Right renal cortex interstitium (tissue), 3 donors: ENCODE data around the gene TTC7B. TPM values are rescaled to one million over a fixed set of nuclear protein-coding genes. Genes with fewer than 3 reads are reported as not detected.

Experiments
- DNase-seq, 3 donors: peaks; one replicate each; pipeline ENCODE4 v3.0.0-alpha.2; 2013; ENCODE audit warnings: low read depth in 3 of 3, low spot score in 2 of 3
- polyA plus RNA-seq, 3 donors: library from polyadenylated mRNA; unstranded; fragments of 120-200 nt; gene quantifications; one replicate each; pipeline ENCODE4 v1.2.1, GENCODE V29; 2013; ENCODE audit not compliant: insufficient read length in 3 of 3

TTC7B gene
- polyA plus RNA-seq, 3 donors, result 45.1 to 51.3 (median 45.2) TPM

- DNase-seq, result no peak
These were observed 72.8 kb downstream of the TTC7B start for GRCh38 chr14:90743425-90743824.

DNA sequence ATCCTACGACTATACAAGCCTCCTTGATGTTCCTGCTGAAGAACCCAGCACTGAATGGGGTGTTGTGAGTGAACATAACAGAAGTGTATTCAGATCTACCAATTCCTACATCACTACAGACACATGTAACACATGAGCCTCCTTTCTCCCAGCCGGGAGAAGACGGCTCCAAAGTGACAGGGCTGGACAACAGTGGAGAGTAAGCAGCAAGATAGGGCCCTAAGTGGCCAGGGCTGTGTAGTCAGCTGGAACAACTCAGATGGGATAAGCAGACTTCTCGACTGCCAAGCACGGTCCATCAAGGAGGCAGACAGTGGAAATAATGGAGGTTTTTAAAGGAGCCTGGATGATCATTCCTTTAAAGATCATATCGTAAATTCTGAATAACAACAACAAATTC lies 73.5 kb downstream of the TTC7B start:
- DNase-seq, result no peak

DNA sequence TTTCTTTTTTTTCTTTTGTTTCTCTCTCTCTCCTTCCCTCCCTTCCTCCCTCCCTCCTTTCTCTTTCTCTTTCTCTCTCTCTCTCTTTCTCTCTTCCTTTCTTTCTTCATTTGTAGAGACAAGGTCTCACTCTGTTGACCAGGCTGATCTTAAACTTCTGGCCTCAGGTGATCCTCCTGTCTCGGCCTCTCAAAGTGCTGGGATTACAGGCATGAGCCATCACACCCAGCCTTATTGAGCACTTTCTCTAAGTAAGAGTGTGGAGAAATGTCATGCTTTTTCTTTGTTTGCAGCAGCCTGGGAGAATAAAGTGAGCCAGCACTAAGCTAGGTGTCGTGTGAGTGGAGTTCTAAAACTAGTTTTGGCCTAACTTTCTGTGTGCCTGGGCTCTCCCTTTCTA lies 74.0 kb downstream of the TTC7B start:
- no peak for DNase-seq

GRCh38 chr14:90741682-90741946 lies 74.6 kb downstream of the TTC7B start:
- no peak for DNase-seq

DNA sequence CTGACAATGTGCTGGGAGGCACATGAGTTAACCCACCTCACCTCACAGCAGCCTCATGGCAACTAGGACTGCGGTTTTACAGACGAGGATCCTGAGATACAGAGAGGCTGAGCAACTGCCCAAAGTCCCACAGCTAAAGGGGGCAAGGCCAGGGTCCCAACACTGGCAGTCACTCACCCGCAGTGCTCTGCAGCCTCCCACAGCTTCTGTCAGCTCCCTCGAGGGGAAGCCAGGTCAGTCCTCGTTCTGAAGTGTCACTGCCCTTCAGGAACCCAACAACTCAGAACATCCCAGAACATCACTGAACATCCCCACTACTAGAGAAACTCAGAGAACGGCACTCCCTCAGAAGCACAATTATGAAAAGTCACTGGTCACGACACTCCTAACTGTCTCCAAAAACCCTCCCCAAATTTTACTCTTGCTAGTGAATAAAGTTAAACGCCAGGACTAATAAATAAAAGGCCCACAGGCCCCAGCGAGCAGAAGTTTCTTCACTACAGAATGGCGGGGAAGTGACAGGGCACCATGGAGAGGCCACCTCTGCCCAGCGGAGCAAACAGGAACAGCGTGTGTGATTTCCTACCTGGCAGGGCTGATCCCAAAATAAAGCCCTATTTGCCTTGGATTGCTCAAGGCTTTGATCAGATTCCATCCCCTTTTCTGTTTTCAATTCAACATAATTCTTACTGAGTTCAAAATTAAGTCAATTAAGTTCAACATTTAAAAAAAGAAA lies 75.1 kb downstream of the TTC7B start:
- DNase-seq, result no peak

GRCh38 chr14:90740081-90740480 lies 76.1 kb downstream of the TTC7B start:
- no peak for DNase-seq

DNA sequence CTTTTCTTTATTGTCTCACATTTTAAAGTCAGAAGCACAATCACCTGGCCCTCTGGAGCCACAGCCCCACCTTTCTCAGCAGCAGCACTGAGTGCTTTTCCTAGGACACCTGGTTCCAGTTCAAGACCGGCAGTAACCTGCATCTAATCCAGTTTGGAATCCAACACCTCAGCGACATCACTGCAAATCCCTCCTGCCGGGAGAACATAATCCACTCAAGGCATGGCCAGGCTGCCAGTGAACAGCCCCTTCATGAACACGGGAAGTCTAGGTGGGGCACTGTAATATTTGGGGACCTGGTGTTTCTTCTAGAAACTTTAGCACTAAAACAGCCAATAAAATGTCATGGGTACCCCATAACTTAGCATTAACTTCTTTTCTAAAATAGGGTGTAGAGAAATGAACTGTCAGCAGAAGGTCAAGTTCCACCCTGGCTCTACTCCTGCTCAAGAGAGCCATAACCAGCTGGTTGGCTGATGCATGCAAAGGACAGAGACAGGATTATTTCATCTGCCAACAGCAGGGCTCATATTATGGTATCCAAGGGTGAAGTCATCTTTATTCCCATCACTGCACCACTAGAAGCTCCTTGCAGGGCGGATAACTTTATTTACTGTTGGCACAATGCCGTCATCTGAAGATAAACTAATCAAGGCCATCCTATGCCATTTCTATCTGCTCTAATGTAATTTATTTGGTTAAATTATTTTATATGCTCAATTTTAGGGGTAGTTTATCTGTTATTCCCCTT lies 76.7 kb downstream of the TTC7B start:
- no peak for DNase-seq

GRCh38 chr14:90733139-90733808 lies 83.0 kb downstream of the TTC7B start:
- no peak for DNase-seq

DNA sequence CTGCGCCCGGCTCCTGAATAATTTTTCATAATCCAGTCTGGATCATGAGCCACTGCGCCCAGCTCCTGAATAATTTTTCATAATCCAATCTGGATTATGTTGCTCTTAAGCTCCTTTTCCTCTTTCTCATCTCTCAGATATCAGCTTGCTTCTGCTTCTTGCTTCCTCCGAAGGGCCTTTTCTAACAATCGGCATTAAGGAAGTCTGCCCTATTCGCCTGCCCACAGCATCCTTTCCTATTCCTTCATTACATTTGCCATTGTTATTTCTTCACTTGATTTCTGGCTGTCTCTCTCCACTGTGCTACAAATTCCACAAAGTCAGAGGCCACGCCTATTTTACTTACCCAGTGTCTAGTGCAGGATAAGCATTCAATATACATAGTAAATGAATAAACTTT lies 83.5 kb downstream of the TTC7B start:
- no peak for DNase-seq

DNA sequence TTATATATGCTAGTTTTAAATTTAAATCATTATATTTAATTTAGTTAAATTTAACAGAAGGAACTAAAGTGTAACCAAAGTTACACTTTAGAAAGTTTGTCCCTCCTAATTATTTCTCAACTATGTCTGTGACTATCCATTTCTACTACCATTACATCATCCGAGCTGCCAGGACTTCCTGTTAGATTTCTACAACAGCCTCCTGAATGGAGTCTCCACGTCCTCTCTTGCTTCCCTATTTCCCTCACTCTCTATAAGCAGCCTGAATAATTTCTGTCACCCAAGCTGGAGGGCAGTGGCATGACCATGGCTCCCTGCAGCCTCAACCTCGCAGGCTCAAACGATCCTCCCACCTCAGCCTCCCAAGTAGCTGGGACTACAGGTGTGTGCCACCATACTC lies 84.1 kb downstream of the TTC7B start:
- no peak for DNase-seq

- DNase-seq, result no peak
These were observed 84.7 kb downstream of the TTC7B start for GRCh38 chr14:90731487-90731886.

- DNase-seq, result no peak
These were observed 85.9 kb downstream of the TTC7B start for GRCh38 chr14:90730206-90730766.

DNA sequence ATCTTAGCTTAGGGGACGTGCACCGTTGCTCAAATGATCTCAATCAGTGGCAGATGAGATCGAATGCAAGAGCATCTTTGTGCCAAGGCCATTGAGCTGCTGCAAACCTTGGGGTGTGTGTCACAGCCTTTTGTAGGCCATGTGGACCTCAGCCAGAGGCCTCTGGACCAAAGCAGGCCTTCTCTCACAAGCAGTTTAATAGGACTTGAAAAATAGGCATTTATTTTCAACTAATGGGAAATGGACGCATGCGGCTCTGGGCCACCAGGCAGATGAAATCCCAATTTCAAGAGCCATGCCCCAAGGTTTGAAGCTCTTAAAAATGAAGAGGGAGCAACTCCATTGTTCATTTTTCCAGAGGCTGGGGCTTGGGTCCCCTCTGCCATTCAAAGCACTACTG lies 87.3 kb downstream of the TTC7B start:
- DNase-seq, result no peak

- no peak for DNase-seq
These were observed 89.1 kb downstream of the TTC7B start for GRCh38 chr14:90727082-90727481.

DNA sequence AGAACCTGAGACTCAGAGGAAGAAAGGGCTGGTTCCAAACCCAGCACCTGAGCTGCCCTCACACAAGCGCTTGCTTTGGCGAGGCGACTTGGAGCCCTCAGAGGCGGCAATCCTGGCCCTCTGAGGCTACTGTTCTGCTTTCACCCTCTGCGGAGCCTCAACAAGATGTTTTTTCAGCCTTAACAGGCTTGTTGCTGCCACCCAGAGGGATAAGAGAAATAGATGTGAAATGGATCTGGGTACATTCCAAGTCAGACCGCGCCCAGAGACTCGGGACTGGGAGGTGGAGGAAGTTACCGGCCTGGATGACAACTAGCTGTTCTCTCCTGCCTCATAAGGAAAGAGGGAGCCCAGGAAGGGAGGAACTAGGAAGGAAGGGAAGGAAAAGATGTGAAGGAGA lies 89.6 kb downstream of the TTC7B start:
- no peak for DNase-seq

DNA sequence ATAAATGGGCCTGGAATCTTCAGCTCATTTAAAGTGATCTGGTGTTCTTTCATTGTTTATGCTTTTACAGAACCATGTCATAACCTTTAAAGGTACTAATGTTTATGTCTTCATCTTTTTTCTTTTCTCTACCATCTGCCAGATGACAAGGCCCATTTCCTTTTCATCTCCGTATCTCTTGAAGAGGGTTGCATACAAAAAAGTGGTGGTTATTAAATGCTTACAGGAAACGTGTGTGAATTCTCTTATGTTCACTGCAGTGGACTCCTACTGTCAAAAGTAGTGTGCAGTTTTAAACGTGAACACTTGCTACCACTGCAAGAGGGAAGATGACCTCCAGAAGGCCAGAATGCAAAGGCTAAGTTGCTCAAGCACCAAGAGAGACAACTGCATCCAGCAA lies 91.4 kb downstream of the TTC7B start:
- no peak for DNase-seq

DNA sequence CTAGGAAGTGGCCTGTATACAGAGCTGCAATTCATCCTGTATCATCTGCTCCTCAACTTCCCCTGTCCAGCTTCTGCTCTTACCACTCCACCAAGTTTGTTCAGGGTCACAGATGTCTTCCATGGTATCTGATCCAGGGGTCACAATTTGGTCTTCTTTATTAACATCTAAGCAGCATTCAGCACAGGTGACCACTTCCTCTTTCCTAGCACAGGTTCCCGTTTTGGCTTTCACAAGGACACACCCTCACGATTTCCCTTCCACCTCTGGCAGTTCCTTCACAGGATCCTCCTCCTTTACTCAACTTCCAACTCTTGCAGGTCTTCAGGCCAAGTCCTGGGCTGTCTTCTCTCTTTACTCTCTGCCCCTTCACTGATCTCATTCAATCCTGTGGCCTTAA lies 93.6 kb downstream of the TTC7B start:
- no peak for DNase-seq

DNA sequence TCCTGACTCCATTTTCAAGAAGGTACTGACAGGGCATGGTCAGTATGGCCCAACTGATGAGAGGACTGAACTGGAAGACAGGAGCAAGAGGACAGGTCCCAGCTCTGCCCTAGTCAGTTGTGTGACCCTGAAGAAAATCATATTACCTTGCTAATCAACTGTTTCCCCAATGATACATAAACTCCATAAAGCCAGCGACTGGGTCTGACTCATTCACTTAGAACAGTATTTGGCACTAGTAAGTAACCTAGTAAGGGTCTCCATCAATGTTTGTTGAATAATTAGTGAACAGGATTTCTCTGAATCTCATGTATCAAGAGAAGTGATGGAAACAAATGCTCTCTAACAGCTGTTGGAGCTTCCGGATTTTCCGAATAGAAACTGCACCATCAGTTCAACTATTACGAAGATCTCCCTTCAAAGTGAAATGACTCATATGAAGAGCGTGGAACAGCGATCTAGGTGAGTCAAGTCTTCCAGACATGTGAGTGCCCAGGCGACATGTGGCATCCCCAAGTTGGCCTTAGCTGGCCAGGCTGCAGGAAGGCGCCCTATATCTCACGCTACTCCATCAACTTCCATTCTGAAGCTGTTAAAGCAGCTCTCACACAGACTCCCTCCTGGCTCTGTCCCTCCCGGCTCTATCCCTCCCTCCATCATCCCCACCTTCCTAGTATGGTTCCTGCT lies 94.5 kb downstream of the TTC7B start:
- no peak for DNase-seq

DNA sequence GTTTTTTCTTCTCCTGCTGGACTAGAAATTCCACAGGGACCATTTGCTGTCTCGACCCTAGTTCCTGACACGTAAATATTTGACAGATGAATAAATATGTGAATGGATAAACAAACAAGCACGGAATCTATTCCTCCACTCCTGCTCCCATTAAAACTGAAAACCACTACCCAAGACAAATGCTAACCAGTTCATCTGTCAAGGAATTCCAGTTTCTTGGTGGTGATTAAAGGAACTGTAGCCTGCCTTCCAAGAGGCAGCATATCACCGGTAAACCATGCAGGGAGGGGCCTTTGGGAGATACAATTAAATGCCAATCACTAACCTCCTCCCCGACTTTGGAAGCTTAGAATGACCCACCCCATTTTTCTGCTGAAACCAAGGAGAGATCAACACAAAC lies 95.4 kb downstream of the TTC7B start:
- no peak for DNase-seq

- DNase-seq, result no peak
These were observed 95.9 kb downstream of the TTC7B start for GRCh38 chr14:90720336-90720735.

DNA sequence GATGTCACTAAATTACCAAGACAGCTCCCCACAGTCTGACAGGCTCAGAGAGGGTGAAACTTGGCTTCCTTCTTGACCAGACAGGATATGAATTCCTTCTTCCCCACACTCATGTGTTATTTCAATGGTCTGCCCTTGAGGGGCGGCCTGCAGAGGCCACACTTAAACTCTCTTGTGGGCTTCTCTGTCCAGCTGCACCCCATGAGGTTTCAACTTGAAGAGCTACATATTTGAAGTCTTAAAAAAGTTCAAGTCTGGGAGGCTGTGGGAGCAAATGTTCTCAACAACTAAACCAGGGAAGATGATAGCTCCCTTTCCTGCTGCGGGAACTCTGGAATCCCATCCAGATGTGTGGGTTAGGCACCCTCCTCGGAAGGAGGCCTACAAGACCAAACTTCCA lies 98.3 kb downstream of the TTC7B start:
- DNase-seq, result no peak
